Gastrocnemius medialis (tissue), 4 donors: Measurements from ENCODE around the gene HOXB1.

ENCODE experiments used
- CTCF ChIP-seq, 5 experiments: fragments of 450-650 bp in 3 of 5; fragments of 200-600 bp in 2 of 5; sonication (generic) in 2 of 5; IDR thresholded peaks in 4 of 5; conservative IDR thresholded peaks in 1 of 5; 1 replicate in 4 of 5; 2 replicates in 1 of 5; pipeline ENCODE4 v1.5.1; 2016 to 2019; ENCODE audit warnings: antibody characterized with exemption in 5 of 5, mild to moderate bottlenecking in 3 of 5, moderate library complexity in 3 of 5
- POLR2A ChIP-seq, 2 donors: fragments of 450-650 bp; IDR thresholded peaks; one replicate each; pipeline ENCODE4 v1.6.1; 2017; ENCODE audit warnings: antibody characterized with exemption in 2 of 2, mild to moderate bottlenecking in 2 of 2, moderate library complexity in 2 of 2

- TF ChIP-seq CTCF (IDR thresholded peaks at IDR 0.05 in 4 of 5, conservative IDR thresholded peaks at IDR 0.05 in 1 of 5): no peak
- TF ChIP-seq POLR2A (IDR thresholded peaks at IDR 0.05): no peak
Measured at GRCh38 chr17:48548523-48549280, 17.9 kb upstream of the HOXB1 start.
